Measurements from ENCODE around the gene CDK6.

DNA sequence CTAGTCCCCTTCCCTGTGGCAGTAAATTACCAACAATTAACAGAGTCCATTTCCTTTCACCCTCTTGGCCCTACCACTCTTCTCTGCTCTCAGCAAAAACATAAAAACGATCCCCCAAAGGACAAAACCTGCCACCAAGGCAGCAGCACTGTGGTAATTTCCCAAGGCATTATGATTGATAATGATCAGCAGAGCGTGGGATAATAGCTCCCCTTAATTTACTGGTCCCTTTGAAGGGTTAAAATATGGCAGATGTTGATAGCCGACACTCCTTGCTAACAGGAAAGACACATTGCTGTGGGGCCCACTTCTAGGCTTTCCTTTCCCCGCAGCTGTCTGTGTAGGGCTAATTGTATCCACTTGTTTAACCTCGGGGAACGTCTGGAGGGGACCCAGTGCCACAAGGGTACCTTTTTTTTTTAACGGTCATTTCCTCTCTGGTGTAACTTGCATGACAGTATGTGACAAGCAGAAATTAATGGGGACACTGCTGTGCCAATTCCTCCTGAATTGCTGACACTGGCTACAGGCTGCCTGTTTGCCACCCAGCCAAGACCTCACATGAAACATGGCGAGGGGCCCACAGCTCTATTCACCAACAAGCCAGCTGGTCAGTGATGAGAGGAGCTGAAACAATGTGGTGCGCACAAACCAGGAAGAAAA is 81.3 kb downstream of the CDK6 start:
- TF ChIP-seq, protein P1, sequence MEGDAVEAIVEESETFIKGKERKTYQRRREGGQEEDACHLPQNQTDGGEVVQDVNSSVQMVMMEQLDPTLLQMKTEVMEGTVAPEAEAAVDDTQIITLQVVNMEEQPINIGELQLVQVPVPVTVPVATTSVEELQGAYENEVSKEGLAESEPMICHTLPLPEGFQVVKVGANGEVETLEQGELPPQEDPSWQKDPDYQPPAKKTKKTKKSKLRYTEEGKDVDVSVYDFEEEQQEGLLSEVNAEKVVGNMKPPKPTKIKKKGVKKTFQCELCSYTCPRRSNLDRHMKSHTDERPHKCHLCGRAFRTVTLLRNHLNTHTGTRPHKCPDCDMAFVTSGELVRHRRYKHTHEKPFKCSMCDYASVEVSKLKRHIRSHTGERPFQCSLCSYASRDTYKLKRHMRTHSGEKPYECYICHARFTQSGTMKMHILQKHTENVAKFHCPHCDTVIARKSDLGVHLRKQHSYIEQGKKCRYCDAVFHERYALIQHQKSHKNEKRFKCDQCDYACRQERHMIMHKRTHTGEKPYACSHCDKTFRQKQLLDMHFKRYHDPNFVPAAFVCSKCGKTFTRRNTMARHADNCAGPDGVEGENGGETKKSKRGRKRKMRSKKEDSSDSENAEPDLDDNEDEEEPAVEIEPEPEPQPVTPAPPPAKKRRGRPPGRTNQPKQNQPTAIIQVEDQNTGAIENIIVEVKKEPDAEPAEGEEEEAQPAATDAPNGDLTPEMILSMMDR (conservative IDR thresholded peaks at IDR 0.05; ENCODE audit: low read depth in 2 of 2), result no peak
- TF ChIP-seq, protein P2, sequence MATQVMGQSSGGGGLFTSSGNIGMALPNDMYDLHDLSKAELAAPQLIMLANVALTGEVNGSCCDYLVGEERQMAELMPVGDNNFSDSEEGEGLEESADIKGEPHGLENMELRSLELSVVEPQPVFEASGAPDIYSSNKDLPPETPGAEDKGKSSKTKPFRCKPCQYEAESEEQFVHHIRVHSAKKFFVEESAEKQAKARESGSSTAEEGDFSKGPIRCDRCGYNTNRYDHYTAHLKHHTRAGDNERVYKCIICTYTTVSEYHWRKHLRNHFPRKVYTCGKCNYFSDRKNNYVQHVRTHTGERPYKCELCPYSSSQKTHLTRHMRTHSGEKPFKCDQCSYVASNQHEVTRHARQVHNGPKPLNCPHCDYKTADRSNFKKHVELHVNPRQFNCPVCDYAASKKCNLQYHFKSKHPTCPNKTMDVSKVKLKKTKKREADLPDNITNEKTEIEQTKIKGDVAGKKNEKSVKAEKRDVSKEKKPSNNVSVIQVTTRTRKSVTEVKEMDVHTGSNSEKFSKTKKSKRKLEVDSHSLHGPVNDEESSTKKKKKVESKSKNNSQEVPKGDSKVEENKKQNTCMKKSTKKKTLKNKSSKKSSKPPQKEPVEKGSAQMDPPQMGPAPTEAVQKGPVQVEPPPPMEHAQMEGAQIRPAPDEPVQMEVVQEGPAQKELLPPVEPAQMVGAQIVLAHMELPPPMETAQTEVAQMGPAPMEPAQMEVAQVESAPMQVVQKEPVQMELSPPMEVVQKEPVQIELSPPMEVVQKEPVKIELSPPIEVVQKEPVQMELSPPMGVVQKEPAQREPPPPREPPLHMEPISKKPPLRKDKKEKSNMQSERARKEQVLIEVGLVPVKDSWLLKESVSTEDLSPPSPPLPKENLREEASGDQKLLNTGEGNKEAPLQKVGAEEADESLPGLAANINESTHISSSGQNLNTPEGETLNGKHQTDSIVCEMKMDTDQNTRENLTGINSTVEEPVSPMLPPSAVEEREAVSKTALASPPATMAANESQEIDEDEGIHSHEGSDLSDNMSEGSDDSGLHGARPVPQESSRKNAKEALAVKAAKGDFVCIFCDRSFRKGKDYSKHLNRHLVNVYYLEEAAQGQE (IDR thresholded peaks at IDR 0.05; ENCODE audit: unreplicated experiment), result no peak
- TF ChIP-seq POLR2AphosphoS5 (IDR thresholded peaks at IDR 0.05; ENCODE audit: low read depth) (no peak), EZH2 (IDR thresholded peaks at IDR 0.05; ENCODE audit: low read depth, unreplicated experiment) (no peak), EZH2phosphoT487 (IDR thresholded peaks at IDR 0.05; ENCODE audit: unreplicated experiment) (no peak)
